H1 (cell line): ENCODE measurements around the gene LHX2. TPM values are rescaled to one million over a fixed set of nuclear protein-coding genes. Genes with fewer than 3 reads are reported as not detected.

Source experiments
- CTCF ChIA-PET: fragments of 300-600 bp; sonication (Branson Sonifier 250); formaldehyde crosslinking; loops from one replicate; lab custom pipeline; 2021; ENCODE audit not compliant: partially characterized antibody; lab: Charles Lee
- POLR2A ChIA-PET: fragments of 300-600 bp; sonication (Branson Sonifier 250); formaldehyde crosslinking; loops from one replicate; lab custom pipeline; 2021; ENCODE audit warnings: inconsistent platforms; ENCODE audit not compliant: partially characterized antibody; lab: Charles Lee
- DNase-seq, 2 experiments: peaks; one replicate each; pipeline versions ENCODE4 v3.0.0 to v3.0.0-alpha.2; 2010 to 2022; ENCODE audit warnings: low spot score in 2 of 2, low read depth in 1 of 2, mixed read lengths in 1 of 2
- FAIRE-seq: peaks from 2 replicates; lab custom pipeline; 2011; peaks lifted over from hg19 to GRCh38; lab: Jason Lieb, UNC
- H2AFZ ChIP-seq: 2 replicates; pipeline ENCODE4 v1.8.1; 2012; ENCODE audit warnings: low read length, inconsistent platforms
- H2AK5ac ChIP-seq: 2 replicates; pipeline ENCODE4 v1.6.1; 2013; ENCODE audit warnings: low read depth, low read length
- H2BK120ac ChIP-seq: replicated peaks from 2 replicates; pipeline ENCODE3; 2013; ENCODE audit warnings: low read depth, low read length, inconsistent platforms
- H2BK12ac ChIP-seq: 2 replicates; pipeline ENCODE4 v1.6.1; 2013; ENCODE audit warnings: low read depth, low read length
- H2BK15ac ChIP-seq: 2 replicates; pipeline ENCODE4 v1.6.1; 2013; ENCODE audit warnings: low read length
- H2BK20ac ChIP-seq: 2 replicates; pipeline ENCODE4 v1.6.1; 2013; ENCODE audit warnings: low read length
- H2BK5ac ChIP-seq: 2 replicates; pipeline ENCODE4 v1.6.1; 2013; ENCODE audit warnings: low read depth, low read length
- H3K14ac ChIP-seq: 2 replicates; pipeline ENCODE4 v1.6.1; 2013; ENCODE audit warnings: inconsistent platforms; ENCODE audit not compliant: insufficient read length
- H3K18ac ChIP-seq: 2 replicates; pipeline ENCODE4 v1.6.1; 2013; ENCODE audit warnings: low read length; ENCODE audit errors: extremely low read depth
- H3K23ac ChIP-seq: 2 replicates; pipeline ENCODE4 v1.6.1; 2013; ENCODE audit warnings: inconsistent platforms; ENCODE audit not compliant: insufficient read length
- H3K23me2 ChIP-seq: 2 replicates; pipeline ENCODE4 v1.6.1; 2013; ENCODE audit warnings: low read depth, low read length
- H3K27ac ChIP-seq: 2 replicates; pipeline ENCODE4 v1.6.1; 2011; ENCODE audit warnings: low read depth, low read length, inconsistent platforms
- H3K27me3 ChIP-seq, 4 experiments: replicated peaks in 1 of 4; 1 replicate in 1 of 4; 2 replicates in 3 of 4; pipeline versions ENCODE4 v1.6.1 to v1.8.1; 2011 to 2013; ENCODE audit warnings: low read length in 3 of 4, mild to moderate bottlenecking in 3 of 4, inconsistent platforms in 2 of 4, mixed read lengths in 2 of 4, moderate library complexity in 1 of 4; ENCODE audit not compliant: control insufficient read depth in 3 of 4, insufficient read depth in 3 of 4; ENCODE audit errors: extremely low read depth in 1 of 4
- H3K36me3 ChIP-seq, 4 experiments: 2 replicates each; pipeline versions ENCODE4 v1.6.1 to v1.8.1; 2011 to 2013; ENCODE audit warnings: mild to moderate bottlenecking in 4 of 4, low read length in 3 of 4, moderate library complexity in 2 of 4, control low read depth in 1 of 4, inconsistent platforms in 1 of 4; ENCODE audit not compliant: insufficient read depth in 4 of 4, control insufficient read depth in 2 of 4
- H3K4ac ChIP-seq: replicated peaks from 2 replicates; pipeline ENCODE3; 2013; ENCODE audit warnings: low read length, low read depth, mixed read lengths, inconsistent platforms; ENCODE audit not compliant: insufficient read length
- H3K4me1 ChIP-seq, 4 experiments: replicated peaks in 1 of 4; 1 replicate in 1 of 4; 2 replicates in 3 of 4; pipeline versions ENCODE4 v1.6.1 to v1.8.1; 2011 to 2013; ENCODE audit warnings: low read length in 3 of 4, inconsistent platforms in 2 of 4, mixed read lengths in 1 of 4; ENCODE audit not compliant: insufficient read depth in 4 of 4, control insufficient read depth in 3 of 4
- H3K4me2 ChIP-seq, 2 experiments: 2 replicates each; pipeline versions ENCODE4 v1.6.1 to v1.8.1; 2011 to 2013; ENCODE audit warnings: low read depth in 2 of 2, low read length in 2 of 2, control low read depth in 1 of 2, inconsistent platforms in 1 of 2, mild to moderate bottlenecking in 1 of 2; ENCODE audit not compliant: insufficient read depth in 1 of 2
- H3K4me3 ChIP-seq, 4 experiments: fragments of 200-600, 300-600 bp in 1 of 4; sonication (generic), shearing (Covaris generic), sonication (Bioruptor Twin) in 1 of 4; 2 replicates each; pipeline versions ENCODE4 v1.5.1 to v1.8.1; 2011 to 2016; ENCODE audit warnings: low read length in 4 of 4, low read depth in 3 of 4, control low read depth in 2 of 4, inconsistent platforms in 2 of 4, mild to moderate bottlenecking in 2 of 4, mixed read lengths in 1 of 4, moderate library complexity in 1 of 4; ENCODE audit not compliant: insufficient read depth in 2 of 4; ENCODE audit errors: extremely low read depth in 1 of 4
- H3K56ac ChIP-seq: replicated peaks from 2 replicates; pipeline ENCODE3; 2013; ENCODE audit warnings: low read depth, mild to moderate bottlenecking, mixed read lengths, low read length, inconsistent platforms; ENCODE audit not compliant: insufficient read length
- H3K79me1 ChIP-seq: 2 replicates; pipeline ENCODE4 v1.6.1; 2013; ENCODE audit warnings: low read depth, low read length, control low read depth
- H3K79me2 ChIP-seq, 2 experiments: 2 replicates each; pipeline versions ENCODE4 v1.6.1 to v1.8.1; 2012 to 2013; ENCODE audit warnings: low read length in 2 of 2, mild to moderate bottlenecking in 2 of 2, inconsistent platforms in 1 of 2; ENCODE audit not compliant: insufficient read depth in 2 of 2, control insufficient read depth in 1 of 2
- H3K9ac ChIP-seq, 4 experiments: replicated peaks in 1 of 4; 1 replicate in 1 of 4; 2 replicates in 3 of 4; pipeline versions ENCODE4 v1.6.1 to v1.8.1; 2011 to 2013; ENCODE audit warnings: low read depth in 3 of 4, low read length in 3 of 4, control low read depth in 2 of 4, mild to moderate bottlenecking in 2 of 4, moderate library complexity in 2 of 4, inconsistent platforms in 1 of 4; ENCODE audit errors: extremely low read depth in 1 of 4
- H3K9me3 ChIP-seq, 2 experiments: 2 replicates each; pipeline versions ENCODE4 v1.6.1 to v1.8.1; 2012 to 2013; ENCODE audit warnings: mild to moderate bottlenecking in 2 of 2, moderate library complexity in 2 of 2, control low read depth in 1 of 2, inconsistent platforms in 1 of 2, low read depth in 1 of 2, low read length in 1 of 2, mixed read lengths in 1 of 2; ENCODE audit not compliant: insufficient read depth in 2 of 2
- H4K20me1 ChIP-seq, 2 experiments: replicated peaks in 1 of 2; 2 replicates each; pipeline versions ENCODE3 to v1.8.1; 2011 to 2013; ENCODE audit warnings: inconsistent platforms in 2 of 2, low read length in 2 of 2, mild to moderate bottlenecking in 1 of 2; ENCODE audit not compliant: insufficient read depth in 2 of 2, control insufficient read depth in 1 of 2
- H4K5ac ChIP-seq: 2 replicates; pipeline ENCODE4 v1.6.1; 2013; ENCODE audit warnings: low read length, low read depth, mixed read lengths, inconsistent platforms; ENCODE audit not compliant: insufficient read length
- H4K8ac ChIP-seq: 2 replicates; pipeline ENCODE4 v1.8.0; 2013; ENCODE audit warnings: mild to moderate bottlenecking, moderate library complexity, low read length, inconsistent platforms; ENCODE audit not compliant: insufficient read depth; ENCODE audit errors: extremely low read depth
- H4K91ac ChIP-seq: replicated peaks from 2 replicates; pipeline ENCODE3; 2013; ENCODE audit warnings: low read length, mixed read lengths, inconsistent platforms; ENCODE audit not compliant: insufficient read length
- CHD1 ChIP-seq: IDR thresholded peaks from 2 replicates; pipeline ENCODE4 v1.6.1; 2012; ENCODE audit warnings: low read depth, low read length, improper control_type of control experiment
- EZH2 ChIP-seq: fragments of 200-600 bp; sonication (generic); IDR thresholded peaks from 2 replicates; pipeline ENCODE4 v1.7.1; 2012; ENCODE audit warnings: low read depth, mild to moderate bottlenecking, moderate library complexity, low read length, inconsistent platforms; ENCODE audit not compliant: severe bottlenecking
- HDAC6 ChIP-seq: IDR thresholded peaks from one replicate; pipeline ENCODE4 v1.7.1; 2012; ENCODE audit warnings: low read depth, mild to moderate bottlenecking, inconsistent platforms, low read length, moderate library complexity
- PHF8 ChIP-seq: fragments of 200-600 bp; sonication (generic); conservative IDR thresholded peaks from 2 replicates; pipeline ENCODE4 v1.7.1; 2012; ENCODE audit warnings: low read depth, mild to moderate bottlenecking, inconsistent platforms, low read length, moderate library complexity
- POLR2A ChIP-seq, 2 experiments: IDR thresholded peaks; 1 replicate in 1 of 2; 2 replicates in 1 of 2; pipeline ENCODE4 v1.6.1; 2011; ENCODE audit warnings: low read depth in 2 of 2, low read length in 2 of 2, mild to moderate bottlenecking in 2 of 2; ENCODE audit errors: control extremely low read depth in 1 of 2
- POU5F1 ChIP-seq: IDR thresholded peaks from 2 replicates; pipeline ENCODE4 v1.6.1; 2011; ENCODE audit warnings: low read depth, mild to moderate bottlenecking, low read length, moderate library complexity
- RAD21 ChIP-seq, 2 experiments: IDR thresholded peaks in 1 of 2; conservative IDR thresholded peaks in 1 of 2; 2 replicates each; pipeline ENCODE4 v1.6.1; 2011; ENCODE audit warnings: low read depth in 2 of 2, low read length in 2 of 2, improper control_type of control experiment in 1 of 2, inconsistent platforms in 1 of 2, mild to moderate bottlenecking in 1 of 2, moderate library complexity in 1 of 2
- RNF2 ChIP-seq: fragments of 200-900, 300-1000 bp; sonication (generic); IDR thresholded peaks from 2 replicates; pipeline ENCODE4 v1.7.1; 2016; ENCODE audit warnings: borderline replicate concordance, low read depth, mild to moderate bottlenecking, antibody characterized with exemption, low read length; ENCODE audit not compliant: poor library complexity, severe bottlenecking; ENCODE audit errors: missing control alignments
- SIRT6 ChIP-seq: IDR thresholded peaks from one replicate; pipeline ENCODE4 v1.7.1; 2012; ENCODE audit warnings: low read length, inconsistent platforms
- SP2 ChIP-seq: IDR thresholded peaks from 2 replicates; pipeline ENCODE4 v1.6.1; 2012; ENCODE audit warnings: mild to moderate bottlenecking, low read length, inconsistent platforms
- TAF1 ChIP-seq: IDR thresholded peaks from 2 replicates; pipeline ENCODE4 v1.6.1; 2011; ENCODE audit warnings: mild to moderate bottlenecking, low read depth, low read length
- WGBS, 2 experiments: shearing (Covaris generic) in 1 of 2; methylation state at CpG; one replicate each; pipeline versions ENCODE4 v1.1.6 to v1.1.7; 2013 to 2015; ENCODE audit warnings: low lambda C conversion rate in 2 of 2, mixed read lengths in 2 of 2, inconsistent platforms in 1 of 2, low coverage in 1 of 2, missing lambda C conversion rate in 1 of 2; ENCODE audit not compliant: insufficient replicate concordance in 2 of 2, insufficient coverage in 1 of 2, insufficient read length in 1 of 2; ENCODE audit errors: extremely low coverage in 1 of 2, missing lambda C conversion rate in 1 of 2; 5-methylcytosine and 5-hydroxymethylcytosine counted together
- polyA plus RNA-seq, 7 experiments: library from polyadenylated mRNA; depleted of rRNA in 3 of 7; stranded (reverse) in 5 of 7; unstranded in 2 of 7; fragments of >200 nt in 5 of 7; fragments of 200-250 nt in 2 of 7; gene quantifications; 1 replicate in 5 of 7; 2 replicates in 1 of 7; 4 replicates in 1 of 7; pipeline versions ENCODE4 v1.2.1 to v1.2.3, GENCODE V29; 2011 to 2013; ENCODE audit warnings: missing spikeins in 2 of 7, mixed read lengths in 2 of 7
- total RNA-seq: library from RNA; stranded (reverse); fragmentation: NEBNext Ultra II Directional; extraction: Animal tissue kit (Norgen Biotek cat#: 25700); gene quantifications from 2 replicates; pipeline ENCODE4 v1.2.1, GENCODE V29; 2021
- TF ChIP-seq, protein P1 (sequence below): IDR thresholded peaks from 2 replicates; pipeline ENCODE4 v1.6.1; 2011; ENCODE audit warnings: low read depth, mild to moderate bottlenecking, low read length; ENCODE audit not compliant: insufficient read depth

Gene LHX2
- total and polyA plus RNA-seq, 2 of the 8 experiments (the other 6 are each of a cell fraction or from before 2014, with no cell fraction given): 0.11 to 0.86 TPM

DNA sequence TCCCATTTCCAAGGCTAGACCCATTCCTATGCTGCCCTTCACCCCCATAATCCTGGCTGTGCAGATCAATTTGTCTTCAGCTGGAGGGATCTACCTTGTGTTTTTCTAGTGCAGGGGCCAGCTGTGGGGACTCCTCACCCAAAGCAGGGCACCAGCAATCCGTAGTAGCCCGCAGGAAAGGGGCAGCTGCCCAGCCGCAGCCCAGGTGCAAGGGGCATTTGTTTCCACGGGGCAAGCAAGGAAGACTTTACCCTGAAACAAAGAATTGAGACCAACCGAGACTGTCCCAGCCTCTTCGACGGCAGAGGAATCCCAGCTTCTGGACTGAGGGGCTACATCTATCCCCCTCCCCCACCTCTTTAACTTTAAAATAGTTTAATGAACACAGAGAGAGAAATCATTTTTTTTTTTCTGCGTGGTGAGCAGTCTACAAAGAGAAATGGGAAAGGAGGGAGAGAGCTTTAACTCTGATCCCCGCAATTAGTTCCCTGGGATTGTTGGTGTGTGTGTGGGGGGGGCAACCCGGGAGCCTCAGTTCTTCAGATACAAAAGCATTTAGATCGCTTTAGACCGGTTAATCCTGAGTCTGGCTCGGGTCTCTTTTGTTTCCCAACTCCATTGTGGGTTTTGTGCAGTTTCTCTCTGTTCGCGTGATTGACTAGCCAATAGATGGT, 10.6 kb upstream of the LHX2 start:
- H3K9me3 ChIP-seq: no peaks in the 10 kb centered on the region
- H3K18ac ChIP-seq: no peak overlapping the region
- no peak overlapping the region for H2BK5ac ChIP-seq
- no peak overlapping the region for H3K23ac ChIP-seq
- no peaks in the 10 kb centered on the region; a peak in 1 of 8 replicates for H3K36me3 ChIP-seq
- H3K27ac ChIP-seq: no peak overlapping the region
- H3K27me3 ChIP-seq: peaks cover 88 to 94% (median 92%) of the 10 kb centered on the region in 4 experiments
- H3K4me3 ChIP-seq: no peak overlapping the region; a peak in 2 of 8 replicates
- H2AFZ ChIP-seq: no peak overlapping the region
- no peak overlapping the region for H4K8ac ChIP-seq
- H3K79me2 ChIP-seq: no peaks in the 10 kb centered on the region
- no peak overlapping the region for H2AK5ac ChIP-seq
- H4K91ac ChIP-seq: no peak overlapping the region
- no peak overlapping the region for H2BK15ac ChIP-seq
- POLR2A ChIA-PET: interaction anchor here (1.0 kb wide), 1 partner anchor 22 kb away, joined by 3 read pairs; no protein-coding TSS in a partner anchor
- H3K14ac ChIP-seq: no peak overlapping the region
- no peak overlapping the region for H2BK12ac ChIP-seq
- no peak for FAIRE-seq
- H3K23me2 ChIP-seq: peaks cover 2% of the 10 kb centered on the region; the same call in 1 of the 2 replicates
- WGBS, 2 experiments: 5% methylated on average over 14 of the region's 15 CpGs; no CpG with 5 or more reads in 1 of the 2 experiments
- no peak overlapping the region for H3K4ac ChIP-seq
- no peak overlapping the region for H3K56ac ChIP-seq
- DNase-seq: no peak
- no peak overlapping the region for H2BK20ac ChIP-seq
- no peak overlapping the region for H3K4me2 ChIP-seq
- no peak overlapping the region for H4K5ac ChIP-seq
- no peak overlapping the region for H3K9ac ChIP-seq
- no peak overlapping the region for H2BK120ac ChIP-seq
- peaks cover 10 to 32% (median 14%) of the 10 kb centered on the region in 4 experiments for H3K4me1 ChIP-seq
- CTCF ChIA-PET: interaction anchor here (0.7 to 2.7 kb wide), 2 partner anchors 21 to 227 kb away, joined by 3 to 6 read pairs; no protein-coding TSS in a partner anchor
- H3K79me1 ChIP-seq: no peaks in the 10 kb centered on the region
- peaks cover 2 to 36% of the 10 kb centered on the region in 2 experiments for H4K20me1 ChIP-seq
- TF ChIP-seq PHF8 (no peak), POU5F1 (no peak), RNF2 (peak; percentile 96), HDAC6 (no peak), CHD1 (no peak), SP2 (no peak), POLR2A (IDR thresholded peaks at IDR 0.05; ENCODE audit: control extremely low read depth in 1 of 2, low read depth in 2 of 2, low read length in 2 of 2) (no peak), RAD21 (IDR thresholded peaks at IDR 0.05 in 1 of 2, conservative IDR thresholded peaks at IDR 0.05 in 1 of 2; ENCODE audit: low read depth in 2 of 2, low read length in 2 of 2) (no peak), TAF1 (no peak), EZH2 (peak; percentile 82), SIRT6 (no peak)
- TF ChIP-seq, protein P1, sequence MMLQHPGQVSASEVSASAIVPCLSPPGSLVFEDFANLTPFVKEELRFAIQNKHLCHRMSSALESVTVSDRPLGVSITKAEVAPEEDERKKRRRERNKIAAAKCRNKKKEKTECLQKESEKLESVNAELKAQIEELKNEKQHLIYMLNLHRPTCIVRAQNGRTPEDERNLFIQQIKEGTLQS: no peak
